Ureter (tissue), 1 donor: ENCODE measurements around the gene METTL15. TPM values are rescaled to one million over a fixed set of nuclear protein-coding genes. Genes with fewer than 3 reads are reported as not detected.
"Not testable (repeated sequence)": the region's sequence is repeated elsewhere in the genome, so short reads cannot be mapped to it uniquely, and the experiment has no call there.

ENCODE experiments used
- DNase-seq: peaks from one replicate; pipeline ENCODE4 v3.0.0-alpha.2; 2020; ENCODE audit warnings: low spot score
- total RNA-seq: library from RNA; stranded (reverse); gene quantifications from one replicate; pipeline ENCODE4 v1.2.4, GENCODE V29; 2023
- donor health status: DM: yes; HTN: yes; CAD: no.

Gene METTL15
- total RNA-seq, 1 donor from 2014 or later, result 23.2 TPM

DNA sequence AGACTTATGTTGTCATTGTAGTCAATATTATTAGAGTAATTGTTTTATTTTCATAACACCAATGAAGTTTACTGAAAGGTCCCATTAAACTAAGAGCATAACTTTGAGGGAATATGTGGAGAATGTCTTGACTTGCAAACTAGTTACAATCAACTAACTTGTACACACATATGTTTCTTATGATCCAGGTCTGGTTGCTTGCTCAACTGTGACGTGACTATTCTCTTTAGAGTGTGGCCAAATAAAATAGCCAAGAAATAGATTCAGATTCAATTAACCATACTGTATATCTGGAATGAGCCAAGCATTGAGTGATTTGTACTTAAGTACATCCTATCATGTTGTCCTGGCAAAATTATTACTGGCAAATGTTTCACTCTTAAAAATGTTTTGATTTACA lies 101.7 kb downstream of the METTL15 start:
- no peak for DNase-seq

DNA sequence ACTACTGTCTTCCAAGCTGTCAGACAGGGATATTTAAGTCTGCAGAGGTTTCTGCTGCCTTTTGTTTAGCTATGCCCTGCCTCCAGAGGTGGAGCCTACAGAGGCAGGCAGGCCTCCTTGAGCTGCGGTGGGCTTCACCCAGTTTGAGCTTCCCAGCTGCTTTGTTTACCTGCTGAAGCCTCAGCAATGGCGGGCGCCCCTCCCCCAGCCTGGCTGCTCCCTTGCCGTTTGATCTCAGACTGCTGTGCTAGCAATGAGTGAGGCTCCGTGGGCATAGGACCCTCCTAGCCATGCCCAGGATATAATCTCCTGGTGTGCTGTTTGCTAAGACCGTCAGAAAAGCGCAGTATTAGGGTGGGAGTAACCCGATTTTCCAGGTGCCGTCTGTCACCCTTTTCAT lies 113.9 kb downstream of the METTL15 start:
- DNase-seq, result not testable (repeated sequence)

DNA sequence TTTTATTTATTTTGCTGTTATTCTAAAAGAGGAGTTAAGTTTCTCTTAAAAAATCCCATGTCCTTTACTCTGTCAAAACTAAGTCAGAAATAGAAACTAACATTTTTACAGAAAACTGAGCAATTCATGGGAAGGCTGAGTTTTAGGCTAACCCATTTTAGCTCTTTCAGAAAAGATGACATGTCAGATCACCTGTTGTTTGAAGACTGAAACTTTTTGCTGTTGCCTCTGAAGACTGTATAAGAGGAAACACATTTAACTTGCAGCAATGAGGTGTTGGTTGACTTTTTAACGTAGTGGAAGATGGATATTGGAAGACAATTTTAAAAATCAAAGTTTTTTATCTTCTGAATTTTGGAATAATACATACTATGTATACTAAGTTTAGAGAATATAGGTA lies 115.4 kb downstream of the METTL15 start:
- no peak for DNase-seq

DNA sequence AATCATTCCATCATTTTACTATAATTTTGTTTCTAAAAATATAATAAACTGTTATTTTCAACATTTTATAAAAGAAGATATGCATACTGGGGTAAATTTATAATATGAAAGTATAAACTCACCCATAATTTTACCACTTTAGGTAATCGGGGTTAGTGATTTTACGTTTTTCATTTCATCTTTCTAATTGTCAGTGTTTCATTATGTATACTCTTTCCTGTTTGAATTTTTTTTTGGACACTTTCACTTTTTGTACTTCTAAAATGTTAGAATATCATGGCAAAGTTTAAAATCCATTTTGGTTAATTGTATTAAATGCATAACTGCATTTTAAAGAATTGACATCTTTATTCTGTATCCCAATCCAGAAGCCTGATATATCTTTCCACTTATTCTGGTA lies 115.8 kb downstream of the METTL15 start:
- no peak for DNase-seq

DNA sequence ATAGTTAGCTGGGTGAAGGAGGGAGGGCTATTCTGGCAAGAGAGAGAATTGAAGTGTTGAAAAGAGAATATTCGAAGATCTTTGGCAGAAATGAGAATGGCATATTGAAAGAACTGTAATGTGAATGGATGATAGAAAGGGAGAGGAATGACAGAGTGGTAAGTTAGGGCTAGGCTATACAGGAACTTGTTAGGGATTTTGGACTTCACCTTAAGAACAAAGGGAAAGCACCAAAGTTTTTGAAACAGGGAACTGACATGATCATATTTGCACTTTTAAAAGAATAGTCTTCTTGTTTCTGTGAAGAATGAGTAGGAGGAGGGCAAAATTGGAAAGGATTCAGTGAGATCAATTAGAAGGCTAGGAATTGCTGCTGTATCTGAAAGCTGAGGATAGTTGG lies 119.3 kb downstream of the METTL15 start:
- no peak for DNase-seq

DNA sequence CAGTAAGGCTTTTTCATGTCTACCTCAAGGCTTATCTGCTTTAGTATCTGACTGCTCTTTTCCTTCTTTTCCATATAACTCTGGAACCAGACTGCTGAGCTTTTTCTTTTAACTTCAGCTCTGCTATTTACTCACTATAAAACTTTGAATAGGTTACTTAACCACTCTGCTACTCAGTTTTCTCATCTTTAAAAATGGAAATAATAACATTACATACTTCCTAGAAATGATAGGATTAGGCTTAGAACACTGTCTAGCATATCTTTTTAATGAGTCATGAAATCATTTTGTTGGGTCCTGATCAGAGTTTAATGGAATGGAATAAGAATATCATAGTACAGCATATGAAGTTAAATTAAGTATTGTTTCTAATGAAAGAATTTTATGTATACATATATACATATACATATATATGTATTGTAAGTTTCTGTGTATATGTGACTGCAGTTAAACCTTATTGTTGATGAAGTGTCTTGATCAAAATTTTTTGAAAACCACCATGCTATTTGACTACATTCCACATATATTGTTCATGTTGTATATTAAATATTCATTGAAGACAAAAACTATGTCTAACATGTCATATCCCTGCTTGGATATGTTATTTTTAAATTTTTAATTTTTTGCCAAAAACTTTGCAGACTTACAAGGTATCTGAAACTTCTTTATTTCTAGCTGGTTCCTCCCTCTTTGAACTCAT lies 120.2 kb downstream of the METTL15 start:
- DNase-seq, result no peak

DNA sequence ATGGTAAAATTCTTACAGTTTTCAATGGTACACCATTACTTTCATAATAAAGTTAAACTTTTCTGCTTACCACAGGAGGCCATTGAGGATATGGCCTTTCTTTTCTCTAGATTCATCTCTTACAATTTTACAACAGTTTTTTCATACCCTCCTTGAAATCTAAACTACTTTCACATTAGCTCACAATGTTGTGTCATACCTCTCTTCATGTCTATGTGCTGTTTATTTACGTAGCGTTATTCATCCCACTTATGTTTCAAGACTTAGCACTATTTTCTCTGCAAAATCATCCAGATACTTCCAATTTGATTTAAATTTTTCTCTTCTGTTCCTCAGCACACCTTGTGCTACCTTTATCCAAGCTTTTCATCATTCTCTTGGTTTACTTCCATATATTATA lies 123.3 kb downstream of the METTL15 start:
- DNase-seq, result no peak

DNA sequence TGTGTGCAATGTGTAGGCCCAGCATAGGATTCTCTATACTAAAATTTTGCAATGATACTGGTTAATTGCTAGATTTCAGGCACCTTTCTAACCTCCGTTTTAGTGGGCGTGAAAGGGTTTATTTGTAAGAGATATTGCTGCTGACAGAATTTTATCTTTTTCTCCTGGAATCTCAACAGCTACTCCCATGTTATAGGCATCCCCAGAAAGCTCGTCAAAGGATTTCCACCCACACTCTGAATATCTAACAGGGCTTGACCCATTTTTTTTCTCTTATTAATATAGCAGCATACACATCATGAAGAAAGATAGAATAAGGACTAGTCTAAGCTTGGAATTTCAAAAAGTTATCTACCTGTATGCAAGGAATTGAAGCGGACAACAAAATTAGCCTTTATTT lies 124.5 kb downstream of the METTL15 start:
- no peak for DNase-seq

DNA sequence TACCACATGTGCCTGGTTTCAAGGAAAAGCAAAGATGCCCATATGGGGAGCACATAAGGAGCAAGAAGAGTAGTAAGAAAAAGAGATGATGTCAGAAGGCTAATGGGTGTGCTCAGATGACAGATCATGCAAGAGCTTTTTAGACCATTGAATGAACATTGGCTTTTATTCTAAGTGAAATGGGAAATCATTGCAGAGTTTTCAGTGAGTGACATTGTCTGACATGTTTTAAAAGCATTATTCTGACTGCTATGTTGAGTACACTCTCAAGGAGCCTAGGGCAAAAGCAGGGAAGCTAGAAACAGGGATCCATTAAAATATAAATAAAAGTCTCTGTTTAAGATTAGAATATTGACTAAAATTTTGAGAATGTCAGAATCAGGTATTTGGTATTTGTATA lies 133.6 kb downstream of the METTL15 start:
- no peak for DNase-seq

DNA sequence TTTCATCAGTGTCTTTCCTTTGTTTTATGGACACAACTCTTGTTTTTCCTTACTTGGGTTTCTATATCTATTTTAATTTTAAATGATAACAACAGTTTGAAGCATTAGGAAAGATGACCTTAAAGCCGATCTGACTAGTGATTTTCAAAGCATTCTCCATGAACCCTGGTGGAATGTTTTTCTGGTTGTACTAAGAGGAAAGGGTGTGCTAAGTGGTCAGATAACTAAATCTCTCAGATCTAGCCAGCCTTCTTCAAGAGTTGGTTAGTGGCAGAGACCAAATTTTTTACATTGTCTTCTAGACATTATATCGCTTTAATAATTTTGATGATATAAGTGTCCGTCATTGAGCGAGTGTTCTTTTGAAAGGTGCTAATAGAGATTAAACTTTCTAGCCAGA lies 134.4 kb downstream of the METTL15 start:
- no peak for DNase-seq

DNA sequence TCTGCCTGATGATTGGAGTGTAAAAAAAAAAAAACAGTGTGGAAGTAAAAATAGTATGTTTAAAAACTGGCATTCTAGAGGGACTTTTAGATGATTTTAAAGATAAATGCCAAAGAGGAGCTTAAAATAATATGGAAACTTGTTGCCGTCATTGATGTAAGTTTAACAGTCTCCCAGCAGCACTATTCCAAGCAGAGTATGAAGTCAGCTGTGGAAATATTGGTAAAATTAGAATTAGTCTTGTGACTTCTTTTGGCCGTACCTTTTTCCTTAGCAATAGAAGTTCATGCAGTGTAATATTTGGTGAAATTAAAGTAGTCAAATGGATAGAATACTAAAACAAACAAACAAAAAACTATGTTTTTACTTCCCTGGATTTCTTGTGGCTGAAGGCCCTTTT lies 134.9 kb downstream of the METTL15 start:
- no peak for DNase-seq

DNA sequence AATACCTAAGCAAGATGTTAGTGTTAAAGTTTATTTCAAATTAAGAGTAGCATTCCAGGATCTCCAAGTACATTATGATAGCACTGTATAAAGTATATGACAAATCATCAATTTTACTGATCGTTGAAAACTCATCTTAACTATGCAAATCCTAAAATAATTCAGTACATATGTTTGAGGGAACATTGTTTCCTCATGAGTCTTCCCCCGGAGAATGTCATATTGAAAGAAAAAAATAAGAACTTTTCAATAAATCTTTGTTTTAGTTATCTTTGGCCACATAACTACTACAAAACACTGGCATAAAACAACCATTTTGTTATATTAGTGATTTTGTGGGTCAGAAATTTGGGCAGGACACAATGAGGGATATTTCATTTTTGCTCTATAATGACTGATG lies 135.4 kb downstream of the METTL15 start:
- DNase-seq, result no peak

DNA sequence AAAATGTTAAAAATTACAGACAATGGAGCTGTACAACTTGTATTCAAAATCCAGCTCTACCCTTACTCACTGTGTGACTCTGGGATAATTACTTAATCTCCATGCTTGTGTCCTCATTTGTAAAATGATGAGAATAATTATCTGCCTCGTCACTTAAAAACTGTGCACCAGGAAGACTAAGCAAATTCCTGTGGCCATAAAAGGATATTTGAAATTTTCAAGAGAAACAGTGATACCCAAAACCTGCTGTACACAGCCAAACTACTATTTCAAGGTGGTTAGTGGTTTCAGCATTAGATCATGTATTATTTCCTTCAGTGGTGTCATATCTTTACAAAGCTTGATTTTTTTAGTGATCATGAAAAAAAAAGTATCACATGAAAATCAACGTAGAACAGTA lies 136.9 kb downstream of the METTL15 start:
- no peak for DNase-seq

DNA sequence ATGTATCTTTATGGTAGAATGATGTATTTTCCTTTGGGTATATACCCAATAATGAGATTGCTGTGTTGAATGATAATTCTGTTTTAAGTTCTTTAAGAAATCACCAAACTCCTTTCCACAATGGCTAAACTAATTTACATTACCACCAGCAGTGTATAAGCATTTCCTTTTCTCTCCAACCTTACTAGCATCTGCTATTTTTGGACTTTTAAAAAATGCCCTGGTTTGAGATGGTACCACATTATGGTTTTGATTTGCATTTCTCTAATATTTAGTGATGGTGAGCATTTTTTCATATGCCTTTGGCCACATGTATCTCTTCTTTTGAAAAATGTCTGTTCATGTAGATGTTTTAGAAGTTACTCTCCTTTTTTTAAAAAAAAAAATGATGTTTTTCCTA lies 142.0 kb downstream of the METTL15 start:
- no peak for DNase-seq

DNA sequence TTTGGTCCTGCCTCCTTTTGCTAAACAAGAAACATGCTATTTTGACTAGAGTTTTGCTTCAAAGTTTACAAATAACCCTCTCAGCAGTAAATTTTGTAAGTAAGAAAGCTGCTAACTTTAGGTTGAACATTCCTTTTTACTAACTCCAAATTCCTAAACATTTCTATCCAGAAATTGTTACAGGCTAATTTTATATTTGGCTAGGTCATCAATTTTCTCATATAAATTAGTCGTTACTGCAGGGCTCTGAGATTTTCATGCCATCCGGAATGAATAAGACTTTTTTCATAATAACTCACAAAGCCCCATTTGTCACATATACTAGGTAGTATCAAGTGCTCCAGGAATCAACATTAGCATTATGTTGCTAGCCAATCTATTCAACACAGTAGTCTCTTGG lies 143.1 kb downstream of the METTL15 start:
- no peak for DNase-seq

DNA sequence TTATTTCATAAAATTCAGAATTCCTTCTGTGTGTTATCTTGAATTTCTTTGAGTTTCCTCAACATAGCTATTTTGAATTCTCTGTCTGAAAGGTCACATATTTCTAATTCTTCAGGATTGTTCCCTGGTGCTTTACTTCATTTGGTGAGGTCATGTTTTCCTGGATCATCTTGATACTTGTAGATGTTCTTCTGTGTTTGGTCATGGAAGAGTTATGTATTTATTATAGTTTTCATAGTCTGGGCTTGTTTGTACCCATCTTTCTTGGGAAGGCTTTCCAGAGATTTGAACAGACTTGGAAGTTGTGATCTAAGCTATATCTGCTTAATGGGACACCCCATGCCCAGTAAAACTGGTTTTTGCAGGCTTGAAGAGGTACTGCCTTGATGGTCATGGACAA lies 149.6 kb downstream of the METTL15 start:
- no peak for DNase-seq

DNA sequence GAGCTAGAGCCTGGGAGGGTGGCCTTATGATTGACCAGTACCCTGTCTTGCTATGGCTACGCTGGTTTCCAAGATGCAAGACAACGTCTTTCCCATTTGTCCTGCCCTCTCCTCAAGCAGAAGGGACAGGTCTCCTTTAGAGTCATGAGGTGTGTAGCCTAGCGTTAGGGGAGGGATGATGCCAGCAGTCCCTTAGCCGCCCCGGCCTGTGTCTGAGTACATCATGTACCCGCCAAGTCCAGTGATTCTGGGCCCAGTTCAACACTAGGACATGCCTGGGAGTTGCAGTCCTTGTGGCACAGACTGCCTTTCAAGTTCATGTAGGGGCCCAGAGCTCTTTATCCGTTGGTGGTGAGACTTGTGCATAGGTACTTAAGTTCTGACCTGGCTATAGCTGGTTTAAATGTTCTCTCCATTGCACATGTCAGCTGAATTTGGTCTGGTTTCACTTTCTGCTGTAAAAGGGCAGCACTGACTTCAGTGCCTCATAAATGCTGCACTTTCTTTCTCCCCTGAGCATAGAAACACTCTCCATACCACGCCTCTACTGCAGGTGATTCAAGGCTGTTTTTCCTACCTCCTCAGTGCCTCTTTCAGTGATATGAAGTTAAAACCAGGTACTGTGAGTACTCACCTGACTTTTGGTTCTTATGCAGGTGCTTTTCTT lies 151.1 kb downstream of the METTL15 start:
- no peak for DNase-seq

DNA sequence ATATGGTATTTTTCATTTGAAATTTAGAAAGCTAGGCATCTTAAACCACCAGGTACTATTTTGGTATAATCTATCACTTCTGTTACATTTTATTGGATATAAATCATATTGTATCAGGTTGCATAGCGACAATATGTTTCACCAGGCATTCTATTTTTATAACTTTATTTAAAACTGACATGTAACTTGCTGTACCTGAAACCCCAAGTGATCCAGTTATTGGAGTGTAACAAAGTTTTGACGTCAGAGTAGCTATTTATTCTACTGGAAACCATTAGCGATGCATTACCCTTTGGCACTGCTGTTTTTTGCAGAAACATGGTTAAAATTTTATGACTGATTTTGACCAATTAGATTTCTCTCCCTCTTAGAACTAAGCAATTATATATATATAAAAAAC lies 160.7 kb downstream of the METTL15 start:
- DNase-seq, result no peak

DNA sequence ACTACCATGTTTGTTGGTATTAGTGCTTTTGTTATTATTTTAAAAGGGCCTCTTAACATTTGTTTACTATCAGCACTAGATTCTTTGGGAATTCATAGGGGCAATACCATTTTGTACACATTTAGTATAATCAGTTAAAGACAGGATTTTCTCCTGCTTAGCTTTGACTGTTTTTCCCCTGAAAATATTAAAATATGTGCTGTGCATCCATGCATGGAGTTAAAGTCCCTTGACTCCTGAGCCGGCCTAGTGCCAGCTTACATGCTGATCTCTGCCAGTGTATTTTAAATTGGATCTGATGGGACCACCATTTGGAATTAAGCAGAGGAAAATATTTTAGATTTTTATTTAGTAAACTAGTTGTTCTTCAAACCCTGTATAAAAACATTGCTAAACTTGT lies 161.4 kb downstream of the METTL15 start:
- DNase-seq, result no peak

DNA sequence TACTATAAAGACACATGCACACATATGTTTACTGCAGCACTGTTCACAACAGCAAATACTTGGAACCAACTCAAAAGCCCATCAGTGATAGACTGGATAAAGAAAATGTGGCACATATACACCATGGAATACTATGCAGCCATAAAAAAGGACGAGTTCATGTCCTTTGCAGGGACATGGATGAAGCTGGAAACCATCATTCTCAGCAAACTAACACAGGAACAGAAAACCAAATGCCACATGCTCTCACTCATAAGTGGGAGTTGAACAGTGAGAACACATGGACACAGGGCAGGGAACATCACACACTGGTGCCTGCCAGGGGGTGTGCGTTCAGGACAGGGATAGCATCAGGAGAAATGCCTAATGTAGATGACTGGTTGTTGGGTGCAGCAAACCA lies 164.1 kb downstream of the METTL15 start:
- not testable (repeated sequence) for DNase-seq

DNA sequence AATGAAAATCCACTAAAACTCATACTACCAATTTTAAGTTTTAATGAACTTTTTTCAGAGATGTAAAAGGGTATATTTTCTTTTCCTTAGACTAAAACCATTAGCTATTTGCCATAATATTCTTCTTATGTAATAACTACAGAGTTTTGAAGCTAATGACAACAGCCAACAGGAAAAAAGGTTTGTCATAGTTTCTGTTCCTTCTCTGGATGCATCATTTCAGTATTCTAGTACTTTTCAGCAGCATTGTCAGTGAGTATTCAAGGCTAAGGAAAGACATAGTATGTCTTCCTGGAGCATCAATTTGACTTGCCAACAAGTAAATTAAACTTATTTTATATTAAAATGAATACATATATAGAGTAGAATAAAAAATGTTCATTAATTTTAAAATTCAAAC lies 166.0 kb downstream of the METTL15 start:
- DNase-seq, result no peak

DNA sequence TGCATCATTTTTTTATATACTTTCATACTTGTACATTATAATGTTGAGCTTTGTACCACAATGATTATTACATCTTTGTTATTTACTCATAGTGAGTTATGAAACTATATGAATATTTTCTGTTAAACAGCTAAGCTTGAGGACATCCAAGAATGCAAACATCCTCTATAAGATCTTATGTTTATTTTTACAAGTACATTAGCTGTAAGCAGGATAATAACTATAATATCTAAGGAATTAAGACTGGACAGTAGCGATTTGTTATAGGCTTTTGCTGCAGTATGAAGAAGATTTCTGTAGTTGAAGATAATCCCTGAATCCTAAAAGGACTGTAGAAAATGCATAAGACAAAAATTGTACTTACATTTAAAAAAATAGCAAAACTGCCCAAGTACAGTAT lies 176.0 kb downstream of the METTL15 start:
- no peak for DNase-seq

DNA sequence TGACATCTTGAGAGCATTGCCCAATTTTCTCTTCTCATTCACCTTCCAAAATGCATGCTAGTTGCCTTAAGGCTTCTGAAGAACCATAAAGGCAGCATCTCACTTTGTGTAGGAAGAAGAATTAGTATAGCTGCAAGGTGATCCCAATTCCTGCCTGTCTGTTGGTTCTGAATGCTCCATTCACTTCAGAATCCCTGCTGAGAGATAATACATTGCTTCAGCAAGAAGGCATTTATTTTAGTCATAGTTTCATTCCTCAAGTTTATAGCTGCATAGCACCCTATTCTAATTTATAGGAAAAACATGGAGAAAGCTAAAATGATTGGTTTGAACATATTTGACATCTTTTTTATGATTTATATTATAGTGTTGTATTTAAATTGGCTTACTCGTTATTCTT lies 181.3 kb downstream of the METTL15 start:
- DNase-seq, result no peak

DNA sequence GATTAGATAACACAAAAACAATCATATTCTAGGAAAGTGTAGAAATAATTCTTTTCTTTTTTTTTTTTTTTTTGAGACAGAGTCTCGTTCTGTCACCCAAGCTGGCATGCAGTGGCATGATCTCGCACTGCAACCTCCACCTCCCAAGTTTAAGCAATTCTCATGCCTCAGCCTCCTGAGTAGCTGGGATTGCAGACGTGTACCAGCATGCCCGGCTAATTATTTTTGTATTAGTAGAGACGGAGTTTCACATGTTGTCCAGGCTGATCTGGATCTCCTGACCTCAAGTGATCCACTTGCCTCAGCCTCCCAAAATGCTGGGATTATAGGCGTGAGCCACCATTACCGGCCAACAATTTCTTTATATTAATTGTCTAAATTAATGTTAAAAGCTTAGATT lies 182.8 kb downstream of the METTL15 start:
- DNase-seq, result not testable (repeated sequence)
